Hepatocyte (in vitro differentiated cells): ENCODE measurements around the gene SLC12A7. TPM values are rescaled to one million over a fixed set of nuclear protein-coding genes. Genes with fewer than 3 reads are reported as not detected.

Source experiments
- DNase-seq: peaks from one replicate; pipeline ENCODE4 v3.0.0-alpha.2; 2016; ENCODE audit warnings: low spot score
- H2AFZ ChIP-seq: fragments of 200-600 bp; sonication (generic); 2 replicates; pipeline ENCODE4 v1.6.0; 2016; ENCODE audit warnings: antibody characterized with exemption, mild to moderate bottlenecking
- H3K27ac ChIP-seq: fragments of 200-600 bp; sonication (generic); 2 replicates; pipeline ENCODE4 v1.5.1; 2016; ENCODE audit warnings: mild to moderate bottlenecking
- H3K27me3 ChIP-seq: fragments of 200-600 bp; sonication (generic); 2 replicates; pipeline ENCODE4 v1.6.1; 2016
- H3K36me3 ChIP-seq: fragments of 200-600 bp; sonication (generic); replicated peaks from 2 replicates; pipeline ENCODE4 v1.5.1; 2016; ENCODE audit warnings: low read depth; ENCODE audit not compliant: insufficient read depth
- H3K4me1 ChIP-seq: fragments of 200-600 bp; sonication (generic); 2 replicates; pipeline ENCODE4 v1.5.1; 2016; ENCODE audit warnings: mild to moderate bottlenecking, moderate library complexity; ENCODE audit not compliant: insufficient read depth
- H3K4me2 ChIP-seq: fragments of 200-600 bp; sonication (generic); 2 replicates; pipeline ENCODE4 v1.6.0; 2016
- H3K4me3 ChIP-seq: fragments of 200-600 bp; sonication (generic); 2 replicates; pipeline ENCODE4 v1.5.1; 2016; ENCODE audit warnings: mild to moderate bottlenecking
- H3K79me2 ChIP-seq: fragments of 200-600 bp; sonication (generic); 2 replicates; pipeline ENCODE4 v1.6.0; 2017; ENCODE audit warnings: mild to moderate bottlenecking
- H3K9me2 ChIP-seq: fragments of 200-600 bp; sonication (generic); replicated peaks from 2 replicates; pipeline ENCODE4 v1.6.0; 2017; ENCODE audit warnings: mild to moderate bottlenecking; ENCODE audit not compliant: insufficient read depth
- H3K9me3 ChIP-seq: fragments of 200-600 bp; sonication (generic); 2 replicates; pipeline ENCODE4 v1.5.1; 2016; ENCODE audit warnings: low read depth, mild to moderate bottlenecking
- H4K20me1 ChIP-seq: fragments of 200-600 bp; sonication (generic); 2 replicates; pipeline ENCODE4 v1.6.0; 2016; ENCODE audit warnings: mild to moderate bottlenecking; ENCODE audit not compliant: insufficient read depth, poor library complexity, severe bottlenecking
- CTCF ChIP-seq: fragments of 200-600 bp; sonication (generic); IDR thresholded peaks from 2 replicates; pipeline ENCODE4 v1.5.1; 2016; ENCODE audit warnings: antibody characterized with exemption, mild to moderate bottlenecking; ENCODE audit not compliant: poor library complexity
- EZH2 ChIP-seq: fragments of 200-600 bp; sonication (generic); IDR thresholded peaks from 2 replicates; pipeline ENCODE4 v1.6.1; 2016; ENCODE audit warnings: antibody characterized with exemption, mild to moderate bottlenecking, borderline replicate concordance
- EZH2phosphoT487 ChIP-seq: fragments of 200-600 bp; sonication (generic); IDR thresholded peaks from one replicate; pipeline ENCODE4 v1.6.1; 2018; ENCODE audit warnings: antibody characterized with exemption, mild to moderate bottlenecking, low read depth, moderate library complexity; ENCODE audit not compliant: unreplicated experiment, severe bottlenecking
- WGBS: methylation state at CpG from one replicate; pipeline ENCODE4 v1.1.6; 2016; ENCODE audit warnings: low lambda C conversion rate; ENCODE audit errors: missing lambda C conversion rate; 5-methylcytosine and 5-hydroxymethylcytosine counted together
- polyA plus RNA-seq: library from polyadenylated mRNA; unstranded; fragments of >200 nt; fragmentation: Nextera tagmentation; extraction: Ambion mirVana; gene quantifications from 2 replicates; pipeline ENCODE4 v1.2.1, GENCODE V29; 2016
- total RNA-seq: library from RNA; depleted of rRNA; stranded (reverse); fragments of >200 nt; gene quantifications from 2 replicates; pipeline ENCODE4 v1.2.3, GENCODE V29; 2014

Gene SLC12A7
- total and polyA plus RNA-seq, 2 experiments from 2014 or later, result 30.2 to 34.3 TPM

DNA sequence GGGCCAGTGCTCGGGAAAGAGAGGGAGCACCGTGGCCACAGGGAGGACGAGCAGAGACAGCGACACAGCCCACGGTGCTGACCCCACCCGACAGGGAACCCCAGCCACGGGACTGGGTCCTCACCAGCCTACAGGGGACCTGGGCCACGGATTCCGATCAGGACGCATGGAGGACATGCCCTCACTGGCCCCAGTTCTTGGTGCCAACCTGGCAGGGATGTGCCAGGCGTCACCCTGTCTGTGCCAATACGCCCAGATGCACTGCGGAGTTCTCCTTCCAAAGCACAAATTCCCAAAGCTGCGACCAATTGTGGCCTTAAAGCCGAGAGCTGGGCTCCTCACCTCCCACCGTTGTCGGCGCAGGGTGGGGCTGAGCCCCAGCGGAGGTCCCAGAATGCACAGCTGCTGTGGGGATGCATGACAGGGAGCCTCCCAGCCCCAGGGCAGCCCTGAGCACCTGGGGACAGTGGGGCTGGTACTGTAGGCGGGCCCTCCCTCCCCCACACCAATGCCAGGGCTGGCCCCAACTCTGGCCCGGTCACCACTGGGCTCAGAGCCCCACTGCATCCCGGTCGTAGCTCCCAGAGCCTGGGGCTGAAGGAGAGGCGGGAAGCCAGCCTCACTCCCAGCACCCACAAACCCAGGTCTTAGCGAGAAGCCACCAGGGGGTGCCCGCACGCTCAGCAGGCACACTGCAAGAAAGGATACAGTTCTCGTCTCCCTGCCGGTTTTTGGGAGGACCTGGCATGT, 59.0 kb downstream of the SLC12A7 start:
- Histone ChIP-seq H3K4me2 (no peak overlapping the region), H3K4me1 (no peaks in the 10 kb centered on the region), H3K27me3 (no peaks in the 10 kb centered on the region), H3K9me2 (no peaks in the 10 kb centered on the region), H3K27ac (no peak overlapping the region), H3K9me3 (no peaks in the 10 kb centered on the region), H4K20me1 (no peaks in the 10 kb centered on the region), H3K4me3 (no peak overlapping the region), H2AFZ (no peak overlapping the region), H3K36me3 (no peaks in the 10 kb centered on the region), H3K79me2 (no peaks in the 10 kb centered on the region)
- TF ChIP-seq CTCF, result no peak
- no peak for TF ChIP-seq EZH2phosphoT487
- TF ChIP-seq EZH2, result no peak
- DNase-seq, result no peak
- 95% methylated on average over 22 of the region's 29 CpGs for WGBS

DNA sequence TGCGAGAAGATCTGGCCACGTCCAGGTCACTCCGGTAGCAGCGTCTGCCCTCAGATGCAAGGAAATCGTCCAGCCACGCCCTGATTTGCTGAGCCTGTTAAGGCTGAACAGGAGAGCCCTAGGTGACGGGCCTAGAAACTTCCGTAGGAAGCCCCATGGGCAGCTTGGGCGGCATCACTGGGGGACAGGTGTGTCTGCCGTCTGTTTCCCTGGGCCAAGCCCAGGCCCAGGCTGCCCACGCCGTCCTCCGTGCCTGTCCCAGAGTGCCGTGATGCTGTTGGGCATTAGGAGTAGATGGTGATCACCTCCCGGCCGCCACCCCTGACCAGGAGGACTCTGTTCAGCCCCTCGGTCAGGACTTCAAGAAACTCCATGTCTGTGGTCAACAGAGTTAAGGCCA, 59.8 kb downstream of the SLC12A7 start:
- no peak for DNase-seq
- TF ChIP-seq EZH2phosphoT487 (no peak), EZH2 (no peak), CTCF (no peak)
- 95% methylated on average over 17 of the region's 17 CpGs for WGBS
- Histone ChIP-seq H3K9me2 (no peaks in the 10 kb centered on the region), H4K20me1 (no peaks in the 10 kb centered on the region), H3K9me3 (no peaks in the 10 kb centered on the region), H3K27ac (no peak overlapping the region), H3K79me2 (no peaks in the 10 kb centered on the region), H3K36me3 (no peaks in the 10 kb centered on the region), H3K4me2 (no peak overlapping the region), H3K27me3 (no peaks in the 10 kb centered on the region), H3K4me1 (no peaks in the 10 kb centered on the region), H3K4me3 (no peak overlapping the region), H2AFZ (no peak overlapping the region)

DNA sequence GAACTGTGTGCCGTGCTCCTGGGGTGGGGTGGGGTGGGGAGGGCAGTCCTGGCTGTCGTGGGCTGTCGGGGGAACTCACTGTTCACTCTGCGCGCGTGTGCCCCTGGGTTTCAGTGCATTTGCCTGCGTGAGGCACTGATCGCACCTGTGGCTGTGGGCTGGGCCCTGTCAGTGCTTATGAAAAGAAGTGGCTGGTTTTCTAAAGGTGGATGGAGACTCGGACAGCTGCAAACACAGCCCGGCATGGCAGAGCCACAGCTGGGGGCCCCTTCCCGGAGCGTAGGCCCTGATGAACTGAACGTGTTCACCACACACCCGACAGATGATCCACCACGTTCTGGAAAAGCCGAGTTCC, 60.5 kb downstream of the SLC12A7 start:
- no peaks in the 10 kb centered on the region for H3K9me2 ChIP-seq

More for the DNA sequence above, 60.5 kb downstream of the SLC12A7 start:
- Histone ChIP-seq H3K4me3 (no peak overlapping the region), H3K36me3 (no peaks in the 10 kb centered on the region), H3K27ac (no peak overlapping the region), H4K20me1 (no peaks in the 10 kb centered on the region), H3K4me1 (no peaks in the 10 kb centered on the region), H3K79me2 (no peaks in the 10 kb centered on the region), H3K4me2 (no peak overlapping the region), H3K9me3 (no peaks in the 10 kb centered on the region), H3K27me3 (no peaks in the 10 kb centered on the region), H2AFZ (no peak overlapping the region)
- TF ChIP-seq EZH2, result no peak
- no peak for TF ChIP-seq EZH2phosphoT487
- no peak for TF ChIP-seq CTCF
- 89% methylated on average over 12 of the region's 16 CpGs for WGBS
- no peak for DNase-seq
